Stimulated activated naive CD8-positive, alpha-beta T cell treated with anti-CD3 and anti-CD28 coated beads, Interleukin-15, amount 100 ng/mL, for 72 hours (primary cell): Measurements from ENCODE around the gene CFAP91.

Source experiments
- ATAC-seq: fragments of 150-1000 bp; cut with Tn5 transposase; 2 replicates; pipeline ENCODE4 v1.10.0; 2021; ENCODE audit warnings: mild to moderate bottlenecking, moderate library complexity
- DNase-seq, 2 donors: peaks; one replicate each; pipeline ENCODE4 v3.0.0; 2021 to 2022
- H3K27ac Mint-ChIP-seq, 2 donors: one replicate each; pipeline ENCODE4 v1.8.0; 2022; ENCODE audit warnings: mild to moderate bottlenecking in 2 of 2, mixed read lengths in 2 of 2, moderate library complexity in 2 of 2
- H3K27me3 Mint-ChIP-seq: one replicate; pipeline ENCODE4 v1.8.0; 2022; ENCODE audit warnings: mixed read lengths
- H3K4me1 Mint-ChIP-seq: one replicate; pipeline ENCODE4 v1.8.0; 2022; ENCODE audit warnings: mild to moderate bottlenecking, mixed read lengths
- H3K4me3 Mint-ChIP-seq, 2 donors: one replicate each; pipeline ENCODE4 v1.8.0; 2022; ENCODE audit warnings: mild to moderate bottlenecking in 2 of 2, mixed read lengths in 2 of 2, moderate library complexity in 1 of 2
- H3K9me3 Mint-ChIP-seq, 2 donors: one replicate each; pipeline ENCODE4 v1.8.0; 2022; ENCODE audit warnings: mixed read lengths in 2 of 2

CFAP91 gene

DNA sequence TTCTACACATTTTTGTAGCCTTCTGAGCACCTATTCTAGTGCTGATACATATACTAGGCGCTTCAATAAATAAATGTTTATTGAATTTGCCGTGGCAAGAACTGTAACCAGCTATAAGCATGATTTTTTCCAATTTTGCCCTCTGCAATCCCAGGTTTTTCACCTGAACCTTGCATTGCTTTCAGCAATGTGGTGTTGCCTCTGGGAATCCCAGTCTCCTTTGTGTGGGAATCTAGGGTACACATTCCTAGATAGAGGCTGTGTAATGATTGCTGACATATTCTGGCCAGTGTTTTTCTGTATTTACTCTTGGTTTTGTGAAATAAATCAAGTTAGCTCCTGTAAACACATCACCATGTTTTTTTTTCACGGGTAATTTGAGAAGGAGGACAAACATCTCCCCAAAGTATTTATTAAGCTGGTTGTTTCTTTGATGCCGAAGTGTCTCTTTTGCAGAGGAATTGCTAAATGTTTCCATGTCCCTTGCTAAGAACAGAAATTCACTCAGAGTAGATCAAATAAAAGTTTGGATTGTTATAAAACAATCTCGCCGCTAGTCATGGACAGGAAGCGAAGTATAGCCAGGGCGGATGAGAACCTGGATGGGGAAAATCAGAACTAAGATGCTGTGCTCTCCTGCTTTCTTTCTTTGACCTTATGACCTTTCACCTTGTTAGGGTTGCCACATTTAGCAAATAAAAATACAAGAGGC, 1.2 kb downstream of the CFAP91 start:
- DNase-seq = no peak
- H3K4me1 Mint-ChIP-seq = peaks cover 41% of the 10 kb centered on the region
- H3K27me3 Mint-ChIP-seq = peaks cover 12% of the 10 kb centered on the region
- ATAC-seq = no peak
- no peak overlapping the region for H3K27ac Mint-ChIP-seq
- H3K4me3 Mint-ChIP-seq = peak overlapping the region; percentile 77 to 78
- H3K9me3 Mint-ChIP-seq = peaks cover 0 to 5% of the 10 kb centered on the region in 2 donors

DNA sequence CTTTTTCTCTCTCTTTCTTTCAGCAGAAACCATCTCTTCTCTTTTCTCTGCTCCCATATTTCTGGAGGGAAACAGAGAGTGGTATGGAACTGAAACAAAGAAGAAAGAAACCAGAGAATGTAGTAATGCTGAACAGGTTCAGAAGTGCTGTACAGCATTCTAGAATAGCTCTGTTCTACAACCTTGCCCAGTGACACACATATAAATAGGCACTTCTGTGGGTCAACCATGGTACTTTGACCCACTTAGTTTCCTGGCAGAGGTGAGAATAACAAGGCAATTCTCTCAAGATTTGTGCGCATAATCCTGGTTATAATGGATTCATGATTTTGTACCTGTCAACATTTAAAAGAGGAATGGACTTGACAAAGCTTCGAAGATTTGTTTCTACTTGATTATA, 12.3 kb downstream of the CFAP91 start:
- no peaks in the 10 kb centered on the region for H3K27me3 Mint-ChIP-seq
- no peak overlapping the region for H3K4me3 Mint-ChIP-seq
- H3K27ac Mint-ChIP-seq = no peak overlapping the region
- DNase-seq (no peak), ATAC-seq (no peak)
- no peaks in the 10 kb centered on the region for H3K4me1 Mint-ChIP-seq
- no peaks in the 10 kb centered on the region for H3K9me3 Mint-ChIP-seq

DNA sequence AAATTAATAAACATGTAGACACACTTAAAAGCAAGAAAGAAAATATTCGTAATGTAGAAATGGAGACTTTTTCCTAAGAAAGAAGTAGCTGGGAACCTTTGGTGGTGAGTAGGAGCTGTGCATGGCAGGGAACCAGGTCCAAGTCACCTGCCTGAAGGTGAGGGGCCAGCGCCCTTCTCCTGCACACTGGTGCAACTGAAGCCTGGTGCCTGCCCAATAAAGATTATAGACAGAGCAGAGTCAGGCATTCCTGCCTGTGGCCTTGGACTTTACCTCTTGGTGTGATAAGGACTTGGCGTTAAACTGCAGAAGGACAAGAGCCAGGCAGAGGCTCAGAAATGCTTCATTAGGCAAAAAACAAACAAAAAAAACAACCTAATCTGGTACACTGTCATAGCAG, 14.2 kb downstream of the CFAP91 start:
- Mint-ChIP-seq H3K27ac (peak overlapping the region in 1 of 2 donors; percentile 59), H3K4me3 (no peak overlapping the region), H3K9me3 (no peaks in the 10 kb centered on the region), H3K27me3 (no peaks in the 10 kb centered on the region), H3K4me1 (no peaks in the 10 kb centered on the region)
- ATAC-seq = no peak
- DNase-seq = no peak

DNA sequence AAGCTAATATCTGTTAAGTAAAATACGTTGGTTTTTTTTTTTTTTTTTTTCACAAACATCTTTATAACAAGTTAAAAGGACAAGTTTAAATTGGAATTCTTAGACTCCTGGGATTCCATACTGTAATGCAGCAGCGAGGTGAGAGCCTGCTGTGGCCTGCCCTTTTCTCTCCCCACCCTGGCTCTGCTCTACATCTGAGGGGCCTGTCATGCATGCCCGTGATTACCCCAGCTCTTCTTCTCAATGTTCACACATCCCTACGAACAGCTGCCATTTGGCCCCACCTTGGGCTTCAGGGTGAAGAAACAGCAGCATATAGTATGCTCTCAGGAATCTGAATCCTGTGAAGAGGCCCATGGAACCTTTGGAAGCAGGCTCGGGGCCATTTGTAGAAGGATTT, 14.7 kb downstream of the CFAP91 start:
- no peak for ATAC-seq
- Mint-ChIP-seq H3K27ac (no peak overlapping the region), H3K4me3 (no peak overlapping the region), H3K27me3 (no peaks in the 10 kb centered on the region), H3K9me3 (no peaks in the 10 kb centered on the region), H3K4me1 (no peaks in the 10 kb centered on the region)
- no peak for DNase-seq

DNA sequence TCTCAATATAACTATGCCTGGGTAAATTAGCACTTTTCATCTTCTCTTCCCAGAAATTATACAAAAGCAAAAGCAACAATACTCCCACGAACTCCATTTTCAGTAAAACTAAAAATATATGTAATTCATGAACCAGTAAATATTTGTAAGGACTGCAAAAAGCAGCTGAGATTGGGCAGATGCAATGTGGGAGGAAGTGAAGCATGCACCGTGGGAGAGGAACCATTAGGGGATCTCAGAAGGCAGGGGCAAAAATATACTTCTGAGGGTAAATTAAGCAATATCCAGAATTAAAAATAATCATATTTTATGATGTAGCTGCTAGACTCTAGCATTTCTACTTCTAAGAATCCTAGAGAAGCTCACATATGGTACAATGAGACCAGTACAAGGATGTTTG, 20.2 kb downstream of the CFAP91 start:
- H3K9me3 Mint-ChIP-seq = no peaks in the 10 kb centered on the region

DNA sequence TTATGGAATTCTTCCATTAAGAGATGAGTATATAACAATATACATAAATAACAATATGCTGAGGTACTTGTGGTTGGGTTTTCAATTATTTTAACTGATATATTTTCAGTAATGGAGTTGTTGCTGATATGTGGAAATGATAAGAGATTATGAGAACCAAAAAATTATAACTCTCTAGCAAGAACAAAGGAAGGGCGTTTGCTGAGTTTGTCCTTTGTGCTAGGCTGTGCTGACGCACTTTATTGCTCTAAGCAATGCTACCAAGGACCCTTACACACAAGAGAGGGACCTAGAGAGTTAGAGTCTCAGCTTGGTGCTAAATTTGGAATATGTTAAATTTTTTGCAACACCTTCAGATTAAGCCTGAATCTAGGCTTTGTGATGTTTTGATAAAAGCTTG, 24.1 kb downstream of the CFAP91 start:
- Mint-ChIP-seq H3K27me3 (no peaks in the 10 kb centered on the region), H3K9me3 (no peaks in the 10 kb centered on the region), H3K4me3 (no peak overlapping the region), H3K4me1 (no peaks in the 10 kb centered on the region), H3K27ac (no peak overlapping the region)
- ATAC-seq (no peak), DNase-seq (no peak)

More for the DNA sequence above, 20.2 kb downstream of the CFAP91 start:
- DNase-seq (no peak), ATAC-seq (no peak)
- Mint-ChIP-seq H3K27me3 (no peaks in the 10 kb centered on the region), H3K4me1 (no peaks in the 10 kb centered on the region), H3K27ac (no peak overlapping the region), H3K4me3 (no peak overlapping the region)

DNA sequence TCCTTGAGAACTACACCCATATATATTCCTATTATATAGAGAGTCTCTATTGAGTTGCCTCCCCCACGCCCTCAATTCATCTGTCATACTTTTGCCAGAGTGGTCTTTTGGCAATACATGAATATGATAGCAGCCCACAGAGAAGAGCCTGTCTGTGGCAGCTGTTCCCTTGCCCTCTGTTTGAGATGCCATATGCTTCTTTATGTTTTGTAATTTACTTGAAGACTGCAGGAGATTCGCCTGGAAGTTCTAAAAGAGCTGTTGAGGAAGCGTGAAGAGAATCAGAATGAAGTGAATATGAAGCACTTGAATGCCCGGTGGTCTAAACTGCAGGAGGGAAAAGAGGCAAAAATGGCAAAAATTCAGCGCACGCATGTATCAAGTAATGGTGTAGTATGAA, 27.2 kb downstream of the CFAP91 start:
- no peak for DNase-seq
- no peak overlapping the region for H3K4me3 Mint-ChIP-seq

DNA sequence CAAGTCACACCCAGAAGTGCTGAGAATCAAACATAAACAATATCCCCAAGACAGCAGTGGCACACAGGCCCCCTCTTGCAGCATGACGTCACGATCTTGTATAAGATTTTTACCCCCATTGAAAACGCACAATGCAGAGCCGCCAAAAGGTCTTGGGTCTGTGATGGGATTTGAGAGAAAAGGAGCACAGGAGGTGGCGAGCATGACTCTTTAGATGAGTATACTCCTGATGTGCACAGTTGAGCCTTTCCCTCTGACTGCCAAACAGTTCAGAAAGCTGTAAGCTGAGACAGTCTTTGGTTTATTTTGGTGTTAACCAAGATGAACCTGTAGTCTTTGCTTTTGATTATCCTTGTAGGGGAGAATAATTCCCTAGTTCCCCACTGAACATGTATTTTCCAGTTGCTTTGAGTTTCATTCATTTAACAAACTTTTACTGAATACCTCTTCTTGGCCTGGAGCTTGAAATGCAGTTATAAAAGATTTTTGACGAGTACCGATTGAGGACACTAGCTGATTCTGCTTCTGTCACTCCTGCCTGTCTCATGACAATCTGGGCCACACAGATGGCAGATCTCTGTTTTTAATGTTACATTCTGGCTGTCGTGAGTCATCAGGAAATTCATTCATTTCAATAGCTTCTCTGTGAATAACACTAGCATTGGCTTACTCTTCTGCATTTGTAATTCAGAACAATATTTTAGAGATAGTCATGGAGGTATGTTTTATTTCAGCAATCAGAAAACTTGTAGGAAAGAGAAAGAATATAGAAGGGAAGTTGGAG, 28.9 kb downstream of the CFAP91 start:
- Mint-ChIP-seq H3K9me3 (no peaks in the 10 kb centered on the region), H3K27me3 (no peaks in the 10 kb centered on the region), H3K4me3 (no peak overlapping the region), H3K27ac (no peak overlapping the region), H3K4me1 (no peaks in the 10 kb centered on the region)
- DNase-seq (no peak), ATAC-seq (no peak)

More for the DNA sequence above, 27.2 kb downstream of the CFAP91 start:
- no peaks in the 10 kb centered on the region for H3K4me1 Mint-ChIP-seq
- no peaks in the 10 kb centered on the region for H3K27me3 Mint-ChIP-seq
- no peaks in the 10 kb centered on the region for H3K9me3 Mint-ChIP-seq
- no peak for ATAC-seq
- H3K27ac Mint-ChIP-seq = no peak overlapping the region

DNA sequence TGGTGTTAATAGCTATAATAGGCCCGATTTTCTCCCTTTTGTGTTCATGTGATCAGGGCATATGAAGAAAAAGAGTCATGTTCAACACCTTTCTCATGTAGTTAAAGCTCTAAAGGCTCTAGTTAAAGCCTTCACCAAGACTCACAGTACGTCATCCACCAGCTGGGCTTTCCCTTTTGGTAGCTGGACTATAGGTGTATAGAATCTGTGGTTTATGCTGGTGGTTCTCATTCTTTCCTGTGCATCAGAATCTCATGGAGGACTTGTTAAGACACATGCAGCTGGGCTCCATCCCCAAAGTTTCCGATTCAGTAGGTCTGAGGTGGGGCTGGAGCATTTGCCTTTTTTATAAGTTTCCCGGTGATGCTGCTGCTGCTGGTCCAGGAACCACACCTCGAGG, 31.0 kb downstream of the CFAP91 start:
- H3K9me3 Mint-ChIP-seq = no peaks in the 10 kb centered on the region
- DNase-seq (no peak), ATAC-seq (no peak)
- no peak overlapping the region for H3K4me3 Mint-ChIP-seq
- H3K27me3 Mint-ChIP-seq = no peaks in the 10 kb centered on the region
- no peak overlapping the region for H3K27ac Mint-ChIP-seq
- H3K4me1 Mint-ChIP-seq = no peaks in the 10 kb centered on the region

DNA sequence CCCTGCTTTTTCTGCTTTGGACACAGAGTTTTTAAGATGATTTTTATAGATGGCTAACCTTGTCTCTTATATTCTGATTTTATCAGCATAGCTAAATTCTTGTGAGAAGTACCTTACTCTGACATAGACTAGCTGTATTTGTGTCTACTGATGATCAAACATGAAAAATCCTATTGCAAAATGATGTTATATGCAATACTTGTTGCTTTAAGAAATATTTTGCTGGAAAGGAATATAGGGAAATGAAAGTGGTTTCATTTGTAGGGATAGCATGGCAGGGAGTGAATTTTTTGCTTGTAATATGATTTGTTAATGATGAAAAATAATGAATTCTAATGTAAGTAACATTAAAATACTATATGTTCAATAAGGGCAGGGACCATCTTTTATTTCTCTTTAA, 35.9 kb downstream of the CFAP91 start:
- Mint-ChIP-seq H3K27me3 (peaks cover 30% of the 10 kb centered on the region), H3K4me1 (no peaks in the 10 kb centered on the region), H3K4me3 (no peak overlapping the region), H3K9me3 (no peaks in the 10 kb centered on the region), H3K27ac (no peak overlapping the region)
- DNase-seq (no peak), ATAC-seq (no peak)

DNA sequence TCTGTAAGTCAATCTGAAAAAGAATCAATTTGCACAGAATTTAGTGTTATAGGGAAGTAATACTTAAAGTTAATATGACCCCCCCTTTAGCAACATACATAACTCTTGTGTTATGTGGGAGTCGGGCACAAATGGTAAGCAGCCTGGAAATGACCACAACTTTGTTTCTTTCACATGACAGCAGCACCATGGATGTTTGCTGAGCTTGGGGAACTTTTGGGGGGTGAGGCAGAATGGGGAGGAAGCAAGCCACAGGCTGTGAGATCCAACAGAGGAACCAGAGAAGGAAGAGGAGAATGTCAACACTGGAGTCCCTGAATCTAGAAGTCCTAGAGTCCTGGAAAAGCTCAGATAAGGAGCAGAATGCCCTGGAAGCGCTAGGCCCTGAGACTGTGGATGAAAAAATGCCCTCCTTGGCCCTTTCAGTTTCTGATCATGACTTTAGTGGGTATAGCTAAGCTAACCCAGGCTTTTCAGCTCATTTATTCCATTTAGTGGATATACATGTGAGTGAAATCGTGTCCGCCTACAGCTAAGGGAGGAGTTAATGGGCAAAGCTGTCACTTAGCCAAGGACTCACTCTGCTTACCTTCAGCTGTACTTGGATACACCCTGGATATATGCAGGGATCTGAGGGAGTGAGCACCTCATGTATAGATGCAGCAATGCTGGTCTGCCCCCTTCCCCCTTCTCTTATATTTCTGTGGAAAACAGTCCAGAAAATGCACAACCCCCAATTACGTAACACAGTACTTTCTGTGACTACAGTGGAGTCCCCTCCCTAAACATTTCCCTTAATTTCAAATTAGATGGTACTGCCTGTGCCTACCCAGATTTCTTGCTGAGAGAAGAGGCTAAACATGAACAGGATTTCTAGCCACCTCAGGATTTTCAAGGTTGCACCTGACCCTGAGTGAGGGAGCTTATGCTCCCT, 39.1 kb downstream of the CFAP91 start:
- Mint-ChIP-seq H3K4me3 (no peak overlapping the region), H3K27ac (no peak overlapping the region), H3K27me3 (peaks cover 48% of the 10 kb centered on the region), H3K4me1 (no peaks in the 10 kb centered on the region), H3K9me3 (no peaks in the 10 kb centered on the region)
- DNase-seq = no peak
- no peak for ATAC-seq

DNA sequence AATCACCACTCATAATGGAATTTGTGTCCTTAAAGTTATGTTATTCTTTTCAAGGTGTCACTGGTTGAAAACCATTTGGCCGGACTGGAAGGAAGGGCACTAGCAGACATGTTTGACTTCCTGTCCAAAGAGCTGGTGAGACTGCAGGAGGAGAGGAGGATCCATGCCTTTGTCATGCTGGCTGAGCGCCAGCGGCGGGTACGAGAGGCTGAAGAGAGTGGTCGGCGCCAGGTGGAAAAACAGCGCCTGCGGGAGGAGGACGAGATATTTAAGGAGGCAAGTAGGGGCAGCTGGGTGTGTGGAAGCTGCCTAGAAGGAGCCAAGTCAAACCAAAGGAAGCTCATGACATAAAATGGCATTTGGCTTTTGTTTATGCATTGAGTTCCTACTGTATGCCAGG, 41.1 kb downstream of the CFAP91 start:
- Mint-ChIP-seq H3K9me3 (no peaks in the 10 kb centered on the region), H3K4me1 (no peaks in the 10 kb centered on the region), H3K27me3 (peaks cover 63% of the 10 kb centered on the region), H3K27ac (no peak overlapping the region), H3K4me3 (no peak overlapping the region)
- no peak for DNase-seq
- no peak for ATAC-seq

DNA sequence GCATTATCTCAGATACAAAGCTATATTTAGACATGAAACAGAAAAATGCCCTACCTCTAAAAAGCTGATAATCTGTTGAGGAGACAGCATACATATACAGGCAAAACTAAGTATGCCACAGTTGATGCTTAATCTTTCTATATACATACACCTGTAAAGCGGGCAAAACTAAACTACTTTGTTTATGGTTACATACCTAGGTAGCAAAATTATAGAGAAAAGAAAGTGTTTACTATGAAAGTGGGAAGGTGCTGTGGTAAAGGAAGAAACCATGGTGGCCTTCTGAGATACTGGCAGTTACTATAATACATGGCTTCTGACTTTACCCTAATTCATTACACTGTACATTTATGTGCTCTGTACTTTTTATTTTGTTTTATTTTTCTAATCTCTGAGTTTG, 43.1 kb downstream of the CFAP91 start:
- H3K27ac Mint-ChIP-seq = no peak overlapping the region
- ATAC-seq (no peak), DNase-seq (no peak)
- H3K9me3 Mint-ChIP-seq = no peaks in the 10 kb centered on the region
- H3K4me3 Mint-ChIP-seq = no peak overlapping the region
- peaks cover 62% of the 10 kb centered on the region for H3K27me3 Mint-ChIP-seq
- H3K4me1 Mint-ChIP-seq = no peaks in the 10 kb centered on the region

DNA sequence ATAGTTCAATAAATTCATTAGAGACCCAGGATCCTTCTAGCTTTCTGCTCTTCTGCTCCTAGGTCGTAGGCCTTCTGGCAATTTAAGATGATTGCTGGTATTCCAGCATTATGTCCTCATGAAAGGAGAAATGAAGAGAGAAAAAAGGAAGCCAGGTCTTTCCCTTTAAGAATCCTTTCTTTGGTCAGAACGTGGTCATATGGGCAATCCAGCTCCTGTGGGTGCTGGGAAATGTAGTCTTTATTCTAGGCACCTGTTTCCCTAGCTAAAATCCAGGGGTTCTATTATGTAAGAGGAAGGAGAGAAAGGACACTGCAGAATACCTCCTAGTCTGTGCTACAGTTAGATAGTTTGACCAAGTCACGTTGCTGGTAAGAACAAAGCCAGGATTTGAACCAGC, 43.6 kb downstream of the CFAP91 start:
- Mint-ChIP-seq H3K27ac (no peak overlapping the region), H3K9me3 (no peaks in the 10 kb centered on the region), H3K27me3 (peaks cover 57% of the 10 kb centered on the region), H3K4me1 (no peaks in the 10 kb centered on the region), H3K4me3 (no peak overlapping the region)
- DNase-seq (no peak), ATAC-seq (no peak)

DNA sequence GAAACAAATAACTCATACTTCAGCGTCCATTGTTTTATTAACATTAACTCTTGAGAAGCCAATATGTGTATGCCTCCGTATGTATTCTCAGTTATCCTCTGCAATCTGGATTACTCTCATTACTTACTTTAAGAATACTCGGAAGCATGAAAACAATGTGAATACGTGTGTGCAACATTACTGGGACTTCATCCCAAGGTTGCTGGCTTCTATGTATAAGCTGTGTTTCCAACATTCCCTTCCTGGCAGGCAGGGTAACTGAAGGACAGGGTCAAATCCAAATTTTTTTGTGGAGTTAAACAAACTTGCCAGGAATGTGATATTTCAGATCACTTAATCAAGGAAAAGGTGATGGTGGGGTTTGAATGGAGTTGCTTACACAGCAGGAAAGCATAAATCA, 44.5 kb downstream of the CFAP91 start:
- no peaks in the 10 kb centered on the region for H3K9me3 Mint-ChIP-seq

DNA sequence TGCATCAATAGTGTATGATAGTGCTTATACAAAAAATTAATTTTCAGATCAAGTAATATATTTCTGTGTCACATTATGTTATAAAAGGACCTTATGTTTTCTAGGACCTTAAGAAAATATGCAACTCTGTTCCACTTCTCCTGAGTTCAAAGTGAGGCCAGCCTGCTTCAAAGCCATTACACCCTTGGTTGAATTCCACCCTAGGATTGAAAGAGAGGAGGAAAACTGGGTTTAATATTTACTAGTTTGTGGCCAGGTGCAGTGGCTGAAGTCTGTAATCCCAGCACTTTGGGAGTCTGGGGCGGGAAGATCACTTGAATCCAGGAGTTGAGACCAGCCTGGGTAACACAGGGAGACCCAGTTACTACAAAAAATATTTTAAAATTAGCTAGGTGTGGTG, 46.2 kb downstream of the CFAP91 start:
- H3K27me3 Mint-ChIP-seq = peaks cover 43% of the 10 kb centered on the region
- DNase-seq (no peak), ATAC-seq (no peak)
- H3K4me1 Mint-ChIP-seq = no peaks in the 10 kb centered on the region
- H3K4me3 Mint-ChIP-seq = no peak overlapping the region
- H3K9me3 Mint-ChIP-seq = peaks cover 3 to 5% of the 10 kb centered on the region in 2 donors
- no peak overlapping the region for H3K27ac Mint-ChIP-seq

More for the DNA sequence above, 44.5 kb downstream of the CFAP91 start:
- ATAC-seq (no peak), DNase-seq (no peak)
- Mint-ChIP-seq H3K4me3 (no peak overlapping the region), H3K27me3 (peaks cover 48% of the 10 kb centered on the region), H3K27ac (no peak overlapping the region), H3K4me1 (no peaks in the 10 kb centered on the region)
